Kidney epithelial cell (primary cell): ENCODE data around the gene TNFSF15. TPM values are rescaled to one million over a fixed set of nuclear protein-coding genes. Genes with fewer than 3 reads are reported as not detected.

Experiments
- DNase-seq: peaks from one replicate; pipeline ENCODE4 v3.0.0-alpha.2; 2010; ENCODE audit warnings: low read depth
- H3K27me3 ChIP-seq: 2 replicates; pipeline ENCODE4 v1.6.0; 2011; ENCODE audit warnings: low read length; ENCODE audit not compliant: control insufficient read depth, insufficient read depth
- H3K36me3 ChIP-seq: 2 replicates; pipeline ENCODE4 v1.5.1; 2011; ENCODE audit warnings: low read length; ENCODE audit not compliant: control insufficient read depth, insufficient read depth
- H3K4me3 ChIP-seq: 2 replicates; pipeline ENCODE4 v1.5.1; 2011; ENCODE audit warnings: low read depth, mild to moderate bottlenecking, control low read depth, low read length
- total RNA-seq: library from RNA; depleted of rRNA; stranded (reverse); fragments of >200 nt; gene quantifications from 2 replicates; pipeline ENCODE4 v1.2.3, GENCODE V29; 2015
- TF ChIP-seq, protein P1 (sequence below): IDR thresholded peaks from 2 replicates; pipeline ENCODE4 v1.5.1; 2011; ENCODE audit warnings: mild to moderate bottlenecking, moderate library complexity, low read length, control low read depth, inconsistent platforms; ENCODE audit not compliant: insufficient read depth, poor library complexity, severe bottlenecking

Gene TNFSF15
- total RNA-seq, 1 donor from 2014 or later = 11.7 TPM

GRCh38 chr9:114775981-114776380 lies 29.9 kb downstream of the TNFSF15 start:
- no peak for DNase-seq
- no peak overlapping the region for H3K4me3 ChIP-seq
- TF ChIP-seq, protein P1, sequence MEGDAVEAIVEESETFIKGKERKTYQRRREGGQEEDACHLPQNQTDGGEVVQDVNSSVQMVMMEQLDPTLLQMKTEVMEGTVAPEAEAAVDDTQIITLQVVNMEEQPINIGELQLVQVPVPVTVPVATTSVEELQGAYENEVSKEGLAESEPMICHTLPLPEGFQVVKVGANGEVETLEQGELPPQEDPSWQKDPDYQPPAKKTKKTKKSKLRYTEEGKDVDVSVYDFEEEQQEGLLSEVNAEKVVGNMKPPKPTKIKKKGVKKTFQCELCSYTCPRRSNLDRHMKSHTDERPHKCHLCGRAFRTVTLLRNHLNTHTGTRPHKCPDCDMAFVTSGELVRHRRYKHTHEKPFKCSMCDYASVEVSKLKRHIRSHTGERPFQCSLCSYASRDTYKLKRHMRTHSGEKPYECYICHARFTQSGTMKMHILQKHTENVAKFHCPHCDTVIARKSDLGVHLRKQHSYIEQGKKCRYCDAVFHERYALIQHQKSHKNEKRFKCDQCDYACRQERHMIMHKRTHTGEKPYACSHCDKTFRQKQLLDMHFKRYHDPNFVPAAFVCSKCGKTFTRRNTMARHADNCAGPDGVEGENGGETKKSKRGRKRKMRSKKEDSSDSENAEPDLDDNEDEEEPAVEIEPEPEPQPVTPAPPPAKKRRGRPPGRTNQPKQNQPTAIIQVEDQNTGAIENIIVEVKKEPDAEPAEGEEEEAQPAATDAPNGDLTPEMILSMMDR = no peak
- no peaks in the 10 kb centered on the region for H3K27me3 ChIP-seq
- H3K36me3 ChIP-seq = no peaks in the 10 kb centered on the region

- H3K27me3 ChIP-seq = no peaks in the 10 kb centered on the region
- TF ChIP-seq, protein P1 = no peak
- H3K4me3 ChIP-seq = no peak overlapping the region
- no peak for DNase-seq
- H3K36me3 ChIP-seq = no peaks in the 10 kb centered on the region
Measured at GRCh38 chr9:114775121-114775520, 30.7 kb downstream of the TNFSF15 start.

DNA sequence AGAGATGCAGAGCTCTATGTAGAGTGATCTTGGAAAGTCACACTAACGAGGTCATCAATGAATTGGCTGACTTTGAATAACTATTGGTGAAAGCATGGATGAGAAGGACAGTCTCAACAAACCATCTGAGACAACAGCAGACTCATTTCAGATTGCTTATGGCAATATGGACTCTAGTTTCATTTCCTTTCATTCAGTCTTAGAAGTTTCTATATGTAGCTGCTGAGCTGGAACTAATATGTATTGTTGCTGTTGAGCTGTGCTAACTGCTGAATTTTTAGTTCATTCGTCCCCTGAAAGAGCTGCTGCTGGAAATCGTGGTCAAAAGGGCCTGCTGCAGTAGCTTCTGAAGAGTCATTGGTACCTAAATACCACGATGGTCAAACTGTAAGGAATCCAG lies 31.3 kb downstream of the TNFSF15 start:
- TF ChIP-seq, protein P1 = no peak
- H3K36me3 ChIP-seq = no peaks in the 10 kb centered on the region
- no peak for DNase-seq
- no peaks in the 10 kb centered on the region for H3K27me3 ChIP-seq
- H3K4me3 ChIP-seq = no peak overlapping the region

DNA sequence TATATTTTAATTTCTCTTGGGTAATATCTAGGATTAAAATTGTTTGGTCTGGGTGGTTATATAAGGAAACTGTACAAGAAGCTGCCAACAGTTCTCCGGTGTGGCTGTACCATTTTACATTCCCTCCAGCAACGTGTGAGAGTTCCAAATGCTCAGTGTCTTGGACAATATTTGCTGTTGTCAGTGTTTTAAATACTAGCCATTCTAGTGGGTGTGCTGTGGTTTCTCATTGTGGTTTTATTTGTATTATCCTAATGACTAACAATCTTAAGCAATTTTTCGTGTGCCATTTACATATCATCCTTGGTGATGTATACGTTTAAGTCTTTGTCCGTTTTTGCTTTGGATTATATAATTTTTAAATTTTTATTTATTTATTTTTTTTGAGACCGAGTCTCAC lies 34.0 kb downstream of the TNFSF15 start:
- Histone ChIP-seq H3K36me3 (no peaks in the 10 kb centered on the region), H3K27me3 (no peaks in the 10 kb centered on the region), H3K4me3 (no peak overlapping the region)
- no peak for DNase-seq
- TF ChIP-seq, protein P1 = no peak

DNA sequence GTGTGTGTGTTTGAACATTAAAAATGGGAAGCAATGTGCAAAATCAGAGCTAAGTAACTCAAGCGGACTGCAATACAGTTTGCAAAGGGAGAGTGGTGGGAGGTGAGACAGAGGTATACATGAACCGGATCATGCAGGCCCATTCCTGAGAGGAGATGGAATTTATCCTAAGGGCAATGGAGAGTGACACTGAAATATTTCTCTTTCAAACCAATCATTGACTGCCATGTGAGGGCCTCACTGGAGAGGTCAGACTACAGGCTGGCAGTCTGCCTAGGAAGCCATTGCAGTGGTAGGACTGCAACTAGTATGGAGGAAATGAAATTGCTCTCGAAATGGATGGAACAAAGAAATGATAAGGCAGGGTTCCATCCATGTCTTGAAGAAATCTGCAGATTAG lies 34.8 kb downstream of the TNFSF15 start:
- Histone ChIP-seq H3K36me3 (no peaks in the 10 kb centered on the region), H3K4me3 (no peak overlapping the region), H3K27me3 (no peaks in the 10 kb centered on the region)
- TF ChIP-seq, protein P1 = no peak
- DNase-seq = no peak

DNA sequence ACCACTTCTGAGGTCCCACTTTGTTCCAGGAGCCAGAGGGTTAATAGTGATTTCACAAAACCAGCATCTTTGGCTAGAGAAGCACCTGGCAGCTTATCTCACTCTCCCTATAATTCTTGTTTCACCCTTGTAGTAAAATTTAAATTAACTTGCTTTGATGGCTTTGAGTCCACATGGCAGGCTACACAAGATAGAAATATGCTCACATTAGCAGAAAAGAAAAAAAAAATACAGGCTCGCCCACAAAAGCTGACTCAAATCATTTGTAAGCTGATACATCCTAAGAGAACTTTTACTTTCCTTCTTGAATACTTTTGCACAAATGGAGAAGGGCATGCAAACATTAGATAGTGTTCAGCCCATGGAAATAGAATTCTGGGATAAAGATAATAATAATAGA lies 36.2 kb downstream of the TNFSF15 start:
- H3K4me3 ChIP-seq = no peak overlapping the region
- TF ChIP-seq, protein P1 = no peak
- H3K27me3 ChIP-seq = no peaks in the 10 kb centered on the region
- no peaks in the 10 kb centered on the region for H3K36me3 ChIP-seq
- no peak for DNase-seq
